HepG2 (cell line): ENCODE data around the gene SPSB2. TPM values are rescaled to one million over a fixed set of nuclear protein-coding genes. Genes with fewer than 3 reads are reported as not detected.
"Not testable (repeated sequence)": the region's sequence is repeated elsewhere in the genome, so short reads cannot be mapped to it uniquely, and the experiment has no call there.

Experiments
- ATAC-seq: fragments of 200-7000 bp; cut with Tn5 transposase; 3 replicates; pipeline ENCODE4 v1.9.1; 2020; ENCODE audit warnings: mild to moderate bottlenecking, moderate library complexity
- BruUV-seq: library from RNA; stranded (reverse); fragments of 400-500 nt; replicated peaks from 2 replicates; lab custom pipeline; 2021; lab: Mats Ljungman, UMichigan
- CTCF ChIA-PET: fragments of 300-600 bp; formaldehyde crosslinking; extraction: SDS; loops from one replicate; lab custom pipeline; 2021; ENCODE audit warnings: low total read pairs, inconsistent platforms, low intra/inter-chr PET ratio; lab: Yijun Ruan, JAX
- POLR2A ChIA-PET: fragments of 350-600 bp; sonication (Branson Sonifier 250); formaldehyde crosslinking; loops from one replicate; lab custom pipeline; 2020; ENCODE audit warnings: antibody characterized with exemption, inconsistent platforms; lab: Yijun Ruan, JAX
- DNase-seq: peaks from one replicate; pipeline ENCODE4 v3.0.0-alpha.2; 2015; ENCODE audit warnings: low spot score
- FAIRE-seq: peaks from 3 replicates; lab custom pipeline; 2011; peaks lifted over from hg19 to GRCh38; lab: Jason Lieb, UNC
- H2AFZ ChIP-seq: one replicate; pipeline ENCODE4 v1.6.1; 2011; ENCODE audit warnings: low read length, inconsistent platforms
- H3K27ac ChIP-seq: fragments of 300-600 bp; 3 replicates; pipeline ENCODE4 v1.8.0; 2011; ENCODE audit warnings: mixed run types, mild to moderate bottlenecking, mixed read lengths, low read length, inconsistent platforms; ENCODE audit not compliant: insufficient read depth; ENCODE audit errors: extremely low read length
- H3K27me3 ChIP-seq, 2 experiments: fragments of 200-600 bp in 1 of 2; 2 replicates in 1 of 2; 3 replicates in 1 of 2; pipeline versions ENCODE4 v1.6.0 to v1.8.0; 2011; ENCODE audit warnings: low read length in 2 of 2, mild to moderate bottlenecking in 2 of 2, moderate library complexity in 2 of 2, inconsistent platforms in 1 of 2; ENCODE audit not compliant: insufficient read depth in 2 of 2, control insufficient read depth in 1 of 2
- H3K36me3 ChIP-seq, 2 experiments: fragments of 200-600 bp in 1 of 2; replicated peaks in 1 of 2; 2 replicates in 1 of 2; 3 replicates in 1 of 2; pipeline versions ENCODE4 v1.5.1 to v1.8.0; 2011; ENCODE audit warnings: low read length in 2 of 2, inconsistent platforms in 1 of 2; ENCODE audit not compliant: insufficient read depth in 2 of 2, control insufficient read depth in 1 of 2
- H3K4me1 ChIP-seq: 2 replicates; pipeline ENCODE4 v1.5.1; 2012; ENCODE audit warnings: low read length, inconsistent platforms; ENCODE audit not compliant: insufficient read depth
- H3K4me2 ChIP-seq: 2 replicates; pipeline ENCODE4 v1.6.0; 2011; ENCODE audit warnings: low read depth, low read length, inconsistent platforms
- H3K4me3 ChIP-seq, 3 experiments: fragments of 200-600 bp in 1 of 3; sonication (generic), shearing (Covaris generic) in 1 of 3; replicated peaks in 1 of 3; 2 replicates each; pipeline ENCODE4 v1.5.1; 2011 to 2016; ENCODE audit warnings: low read length in 3 of 3, inconsistent platforms in 2 of 3, low read depth in 2 of 3, mild to moderate bottlenecking in 2 of 3, control low read depth in 1 of 3, mixed read lengths in 1 of 3; ENCODE audit not compliant: insufficient read depth in 1 of 3
- H3K79me2 ChIP-seq: one replicate; pipeline ENCODE4 v1.6.1; 2011; ENCODE audit warnings: low read length, inconsistent platforms; ENCODE audit not compliant: insufficient read depth
- H3K9ac ChIP-seq: 2 replicates; pipeline ENCODE4 v1.6.0; 2011; ENCODE audit warnings: mild to moderate bottlenecking, low read depth, low read length, inconsistent platforms; ENCODE audit not compliant: insufficient read depth
- H3K9me3 ChIP-seq: 2 replicates; pipeline ENCODE4 v1.5.1; 2012; ENCODE audit warnings: mild to moderate bottlenecking, low read length
- H4K20me1 ChIP-seq: 2 replicates; pipeline ENCODE4 v1.6.0; 2011; ENCODE audit warnings: inconsistent platforms, mild to moderate bottlenecking, low read length, moderate library complexity; ENCODE audit not compliant: insufficient read depth
- ZBTB38 ChIP-seq: sonication (generic); formaldehyde crosslinking; IDR thresholded peaks from 2 replicates; pipeline ENCODE4 v1.5.1; 2020; ENCODE audit warnings: mild to moderate bottlenecking, missing genetic modification reagents
- ZNF121 ChIP-seq: sonication (generic); formaldehyde crosslinking; IDR thresholded peaks from 2 replicates; pipeline ENCODE4 v1.5.0; 2020; ENCODE audit warnings: mild to moderate bottlenecking, missing genetic modification reagents
- WGBS: methylation state at CpG from one replicate; pipeline ENCODE4 v1.1.6; 2017; ENCODE audit warnings: low lambda C conversion rate; 5-methylcytosine and 5-hydroxymethylcytosine counted together
- in situ Hi-C: cut with HindIII; loops from 2 replicates; pipeline ENCODE4 v1.10.0; 2017; ENCODE audit warnings: low pct_unique_long_range_greater_than_20kb; ENCODE audit not compliant: extremely low pct_ligation_motif_present
- intact Hi-C: fragments of 100-400 bp; cut with micrococcal nuclease; formaldehyde crosslinking; loops from one replicate; pipeline ENCODE4 v1.10.0; 2022; ENCODE audit not compliant: unreplicated experiment
- polyA plus RNA-seq, 8 experiments: library from polyadenylated mRNA; depleted of rRNA in 3 of 8; stranded (reverse) in 7 of 8; unstranded in 1 of 8; fragments of >200 nt; fragmentation: Illumina TruSeq in 4 of 8; extraction: Trizol in 4 of 8; gene quantifications; 2 replicates each; pipeline versions ENCODE4 v1.2.1 to v1.2.3, GENCODE V29; 2011 to 2016; ENCODE audit warnings: low read depth in 4 of 8, missing spikeins in 1 of 8, mixed read lengths in 1 of 8; ENCODE audit not compliant: insufficient read depth in 1 of 8
- total RNA-seq, 5 experiments: library from RNA; depleted of rRNA; stranded (reverse); fragments of >200 nt; fragmentation: Illumina TruSeq; extraction: Trizol; gene quantifications; 2 replicates each; pipeline ENCODE4 v1.2.3, GENCODE V29; 2016; ENCODE audit warnings: low read depth in 1 of 5
- TF ChIP-seq, protein P1 (sequence below): sonication (generic); formaldehyde crosslinking; IDR thresholded peaks from 2 replicates; pipeline ENCODE4 v1.5.0; 2020; ENCODE audit warnings: missing genetic modification reagents
- TF ChIP-seq, protein P2 (sequence below): sonication (generic); formaldehyde crosslinking; IDR thresholded peaks from 2 replicates; pipeline ENCODE4 v1.4.0; 2020; ENCODE audit warnings: mild to moderate bottlenecking, missing genetic modification reagents

SPSB2 gene
- total and polyA plus RNA-seq, 2 of the 13 experiments (the other 11 are each of a cell fraction or from before 2014, with no cell fraction given) = 2.0 to 6.2 TPM

DNA sequence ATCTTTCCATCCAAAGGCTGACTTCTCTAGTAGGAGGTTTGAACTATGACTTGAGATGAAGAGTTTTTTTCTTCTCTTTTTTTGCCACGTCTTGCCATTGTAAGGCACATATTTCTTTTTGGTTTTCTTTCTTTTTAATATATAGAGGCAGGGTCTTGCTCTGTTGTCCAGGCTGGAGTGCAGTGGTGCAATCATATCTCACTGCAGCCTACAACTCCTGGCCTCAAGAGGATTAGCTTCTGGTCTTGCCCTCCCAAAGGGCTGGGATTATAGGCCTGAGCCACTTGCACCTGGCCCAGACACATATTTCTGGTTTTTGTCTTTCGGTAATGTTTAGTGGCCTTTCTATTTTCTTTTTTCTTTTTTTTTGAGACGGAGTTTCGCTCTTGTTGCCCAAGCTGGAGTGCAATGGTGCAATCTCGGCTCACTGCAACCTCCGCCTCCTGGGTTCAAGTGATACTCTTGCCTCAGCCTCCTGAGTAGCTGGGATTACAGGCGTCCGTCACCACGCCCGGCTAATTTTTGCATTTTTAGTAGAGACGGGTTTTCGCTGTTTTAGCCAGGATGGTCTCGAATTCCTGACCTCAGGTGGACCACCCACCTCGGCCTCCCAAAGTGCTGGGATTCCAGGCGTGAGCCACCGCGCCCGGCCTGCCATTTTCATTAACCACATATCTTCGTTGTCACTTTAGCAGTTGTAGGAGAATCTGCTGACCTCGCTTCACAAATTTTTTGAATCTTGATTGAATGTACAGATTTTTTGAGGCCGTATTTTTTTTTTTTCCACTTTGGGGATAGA, 16.9 kb upstream of the SPSB2 start:
- H3K79me2 ChIP-seq, H3K36me3 ChIP-seq, H3K4me3 ChIP-seq, H4K20me1 ChIP-seq, intact Hi-C loops, FAIRE-seq, DNase-seq, H3K9me3 ChIP-seq, BruUV-seq, in situ Hi-C loops, H3K27me3 ChIP-seq, ATAC-seq, H2AFZ ChIP-seq, H3K4me2 ChIP-seq: not testable (repeated sequence)
- WGBS = 97% methylated on average over 21 of the region's 21 CpGs
- TF ChIP-seq ZNF121 = peak; percentile 79; the same call in 1 of the 2 replicates
- TF ChIP-seq, protein P1, sequence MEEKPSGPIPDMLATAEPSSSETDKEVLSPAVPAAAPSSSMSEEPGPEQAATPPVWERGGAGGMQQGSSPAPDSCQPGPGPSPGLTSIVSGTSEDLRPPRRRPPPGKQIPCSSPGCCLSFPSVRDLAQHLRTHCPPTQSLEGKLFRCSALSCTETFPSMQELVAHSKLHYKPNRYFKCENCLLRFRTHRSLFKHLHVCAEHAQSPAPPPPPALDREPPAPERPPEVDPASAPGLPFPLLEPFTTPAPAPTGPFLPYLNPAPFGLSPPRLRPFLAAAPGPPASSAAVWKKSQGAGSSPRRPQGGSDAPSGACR (CRISPR knock-in tag) = 0 out of 2 replicates have a peak, but pooled peaks have one; percentile 14
- TF ChIP-seq ZBTB38 = peak; percentile 40; the same call in 1 of the 2 replicates
- TF ChIP-seq, protein P2, sequence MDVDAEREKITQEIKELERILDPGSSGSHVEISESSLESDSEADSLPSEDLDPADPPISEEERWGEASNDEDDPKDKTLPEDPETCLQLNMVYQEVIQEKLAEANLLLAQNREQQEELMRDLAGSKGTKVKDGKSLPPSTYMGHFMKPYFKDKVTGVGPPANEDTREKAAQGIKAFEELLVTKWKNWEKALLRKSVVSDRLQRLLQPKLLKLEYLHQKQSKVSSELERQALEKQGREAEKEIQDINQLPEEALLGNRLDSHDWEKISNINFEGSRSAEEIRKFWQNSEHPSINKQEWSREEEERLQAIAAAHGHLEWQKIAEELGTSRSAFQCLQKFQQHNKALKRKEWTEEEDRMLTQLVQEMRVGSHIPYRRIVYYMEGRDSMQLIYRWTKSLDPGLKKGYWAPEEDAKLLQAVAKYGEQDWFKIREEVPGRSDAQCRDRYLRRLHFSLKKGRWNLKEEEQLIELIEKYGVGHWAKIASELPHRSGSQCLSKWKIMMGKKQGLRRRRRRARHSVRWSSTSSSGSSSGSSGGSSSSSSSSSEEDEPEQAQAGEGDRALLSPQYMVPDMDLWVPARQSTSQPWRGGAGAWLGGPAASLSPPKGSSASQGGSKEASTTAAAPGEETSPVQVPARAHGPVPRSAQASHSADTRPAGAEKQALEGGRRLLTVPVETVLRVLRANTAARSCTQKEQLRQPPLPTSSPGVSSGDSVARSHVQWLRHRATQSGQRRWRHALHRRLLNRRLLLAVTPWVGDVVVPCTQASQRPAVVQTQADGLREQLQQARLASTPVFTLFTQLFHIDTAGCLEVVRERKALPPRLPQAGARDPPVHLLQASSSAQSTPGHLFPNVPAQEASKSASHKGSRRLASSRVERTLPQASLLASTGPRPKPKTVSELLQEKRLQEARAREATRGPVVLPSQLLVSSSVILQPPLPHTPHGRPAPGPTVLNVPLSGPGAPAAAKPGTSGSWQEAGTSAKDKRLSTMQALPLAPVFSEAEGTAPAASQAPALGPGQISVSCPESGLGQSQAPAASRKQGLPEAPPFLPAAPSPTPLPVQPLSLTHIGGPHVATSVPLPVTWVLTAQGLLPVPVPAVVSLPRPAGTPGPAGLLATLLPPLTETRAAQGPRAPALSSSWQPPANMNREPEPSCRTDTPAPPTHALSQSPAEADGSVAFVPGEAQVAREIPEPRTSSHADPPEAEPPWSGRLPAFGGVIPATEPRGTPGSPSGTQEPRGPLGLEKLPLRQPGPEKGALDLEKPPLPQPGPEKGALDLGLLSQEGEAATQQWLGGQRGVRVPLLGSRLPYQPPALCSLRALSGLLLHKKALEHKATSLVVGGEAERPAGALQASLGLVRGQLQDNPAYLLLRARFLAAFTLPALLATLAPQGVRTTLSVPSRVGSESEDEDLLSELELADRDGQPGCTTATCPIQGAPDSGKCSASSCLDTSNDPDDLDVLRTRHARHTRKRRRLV = 0 out of 2 replicates have a peak, but pooled peaks have one; percentile 4
- ChIA-PET POLR2A (interaction anchor here (0.9 to 4.4 kb wide), 5 partner anchors 9 to 54 kb away, joined by 3 to 73 read pairs (median 11); partner anchors contain the start of genes C12orf57 and SPSB2), CTCF (interaction anchor here (2.5 kb wide), 1 partner anchor 17 kb away, joined by 24 read pairs; the partner anchor contains the start of gene SPSB2)
- Histone ChIP-seq H3K4me1 (peaks cover 52% of the 10 kb centered on the region), H3K27ac (peak overlapping the region; percentile 94), H3K9ac (peak overlapping the region; percentile 70)
